GM13977 (cell line): Measurements from ENCODE around the gene SCAMP4.

Experiments used
- DNase-seq: peaks from one replicate; pipeline ENCODE4 v3.0.0; 2012; ENCODE audit warnings: low spot score
- CTCF ChIP-seq: IDR thresholded peaks from 2 replicates; pipeline ENCODE4 v1.5.1; 2012; ENCODE audit warnings: mild to moderate bottlenecking, control low read depth; ENCODE audit not compliant: insufficient read depth; ENCODE audit errors: extremely low read depth, missing control alignments
- in situ Hi-C: fragments of 300-500 bp; cut with MboI; formaldehyde crosslinking; loops from one replicate; pipeline ENCODE4 v1.12.0; 2022; ENCODE audit warnings: low sequenced_read_pairs, low pct_unique_long_range_greater_than_20kb, mixed read lengths, inconsistent platforms; ENCODE audit not compliant: unreplicated experiment

Gene SCAMP4

GRCh38 chr19:1889907-1890306 lies 15.3 kb upstream of the SCAMP4 start:
- in situ Hi-C loops = no loop called here
- no peak for DNase-seq
- no peak for TF ChIP-seq CTCF

- in situ Hi-C loops = no loop called here
- TF ChIP-seq CTCF = no peak
- no peak for DNase-seq
Observed at GRCh38 chr19:1893791-1894190, 11.4 kb upstream of the SCAMP4 start.

GRCh38 chr19:1896508-1896907 lies 8.7 kb upstream of the SCAMP4 start:
- no peak for TF ChIP-seq CTCF
- no peak for DNase-seq
- in situ Hi-C loops = no loop called here

GRCh38 chr19:1901940-1902404 lies 3.2 kb upstream of the SCAMP4 start:
- in situ Hi-C loops = no loop called here
- DNase-seq = no peak
- TF ChIP-seq CTCF = no peak

GRCh38 chr19:1902923-1903322 lies 2.3 kb upstream of the SCAMP4 start:
- no peak for DNase-seq
- TF ChIP-seq CTCF = no peak
- in situ Hi-C loops = no loop called here

- in situ Hi-C loops = no loop called here
- DNase-seq = no peak
- TF ChIP-seq CTCF = no peak
Observed at GRCh38 chr19:1904860-1905109, 414 bp upstream of the SCAMP4 start.

- in situ Hi-C loops = no loop called here
- no peak for TF ChIP-seq CTCF
- DNase-seq = no peak
Observed at GRCh38 chr19:1905863-1906375, 720 bp downstream of the SCAMP4 start.
